ENCODE data around the gene MEX3D.

MEX3D gene

DNA sequence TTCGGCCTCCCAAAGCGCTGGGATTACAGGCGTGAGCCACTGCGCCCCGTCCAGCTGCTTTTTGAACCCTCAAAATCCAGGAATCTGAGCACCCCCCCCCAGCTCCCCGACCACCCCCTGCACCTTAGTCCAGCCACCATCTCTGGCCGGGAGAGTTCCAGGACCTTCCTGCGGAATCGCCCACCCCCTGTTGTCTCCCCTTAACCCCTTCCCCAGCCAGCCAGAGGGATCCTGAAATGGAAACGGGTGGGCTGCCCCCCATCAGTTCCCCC lies 25.3 kb upstream of the MEX3D start:
- no peak for DNase-seq (ENCODE audit: low read depth in 2 of 2)

DNA sequence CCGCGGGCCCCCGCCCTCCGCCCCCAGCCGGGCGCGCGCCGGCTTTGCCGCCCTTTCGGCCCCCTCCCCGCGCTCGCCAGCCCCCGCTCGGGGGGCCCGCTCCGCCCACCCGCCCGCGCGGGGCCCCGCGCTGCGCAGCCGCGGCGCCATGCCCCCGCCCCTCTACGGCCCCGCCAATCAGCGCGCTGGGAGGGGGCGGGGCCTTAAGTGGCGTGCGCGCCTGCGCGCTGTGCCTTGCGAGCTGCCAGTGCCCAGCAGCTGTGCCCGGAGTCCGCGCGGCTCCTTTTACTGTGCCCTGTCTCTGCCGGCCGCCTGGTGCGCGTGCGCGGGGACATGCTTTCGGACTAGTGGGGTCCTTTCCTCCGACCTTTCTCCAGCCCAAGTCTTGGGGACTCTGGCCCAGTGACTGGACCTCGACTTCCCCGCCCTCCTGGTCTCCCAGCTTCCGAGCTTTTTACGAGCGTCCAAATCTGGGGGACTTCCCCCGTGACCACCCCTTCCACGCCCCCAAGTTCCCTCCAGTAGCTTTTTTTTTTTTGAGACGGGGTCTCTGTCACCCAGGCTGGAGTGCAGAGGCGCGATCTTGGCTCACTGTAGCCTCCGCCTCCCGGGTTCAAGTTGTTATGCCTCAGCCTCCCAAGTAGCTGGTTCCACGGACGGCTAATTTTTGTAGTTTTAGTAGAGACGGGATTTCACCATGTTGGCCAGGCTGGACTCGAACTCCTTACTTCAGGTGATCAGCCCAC lies 24.8 kb upstream of the MEX3D start, which contains the start of gene MBD3:
Gene MBD3, minus strand, starts transcription at position 111 of the 746 bp plus-strand sequence. CDS start 234 bp downstream, outside the sequence.
- peak; percentile 81 to 84 for DNase-seq (ENCODE audit: low read depth in 2 of 2)

GRCh38 chr19:1592024-1592754 lies 24.1 kb upstream of the MEX3D start:
- DNase-seq (ENCODE audit: low read depth in 2 of 2) = peak; percentile 74 to 79

GRCh38 chr19:1591421-1592023 lies 23.4 kb upstream of the MEX3D start:
- DNase-seq (ENCODE audit: low read depth in 2 of 2) = no peak

GRCh38 chr19:1590641-1591397 lies 22.7 kb upstream of the MEX3D start:
- DNase-seq (ENCODE audit: low read depth in 2 of 2) = no peak

GRCh38 chr19:1587872-1588271 lies 19.7 kb upstream of the MEX3D start:
- DNase-seq (ENCODE audit: low read depth in 2 of 2) = no peak

- no peak for DNase-seq (ENCODE audit: low read depth in 2 of 2)
These were observed 17.1 kb upstream of the MEX3D start for GRCh38 chr19:1585243-1585580.

- no peak for DNase-seq (ENCODE audit: low read depth in 2 of 2)
These were observed 16.5 kb upstream of the MEX3D start for GRCh38 chr19:1584500-1585242.

DNA sequence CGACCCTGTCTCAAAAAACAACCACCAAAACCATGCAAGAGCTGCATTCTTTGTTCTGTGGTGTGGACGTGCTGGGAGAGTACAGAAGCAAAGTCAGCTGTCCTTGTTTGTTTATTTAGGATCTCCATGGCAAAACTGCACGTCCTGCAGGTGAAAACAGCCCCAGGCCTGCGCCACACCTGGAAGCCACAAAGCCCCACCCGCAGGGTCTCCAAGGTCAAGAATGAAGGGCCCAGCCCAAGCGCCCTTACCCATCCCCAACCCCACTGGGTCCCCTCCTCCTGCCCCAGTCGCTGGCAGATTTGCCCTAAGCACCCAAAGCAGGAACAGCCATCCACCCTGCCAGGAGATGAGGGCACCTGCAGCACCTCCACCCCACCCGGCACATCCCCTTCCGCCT lies 14.1 kb upstream of the MEX3D start:
- DNase-seq (ENCODE audit: low read depth in 2 of 2) = no peak

DNA sequence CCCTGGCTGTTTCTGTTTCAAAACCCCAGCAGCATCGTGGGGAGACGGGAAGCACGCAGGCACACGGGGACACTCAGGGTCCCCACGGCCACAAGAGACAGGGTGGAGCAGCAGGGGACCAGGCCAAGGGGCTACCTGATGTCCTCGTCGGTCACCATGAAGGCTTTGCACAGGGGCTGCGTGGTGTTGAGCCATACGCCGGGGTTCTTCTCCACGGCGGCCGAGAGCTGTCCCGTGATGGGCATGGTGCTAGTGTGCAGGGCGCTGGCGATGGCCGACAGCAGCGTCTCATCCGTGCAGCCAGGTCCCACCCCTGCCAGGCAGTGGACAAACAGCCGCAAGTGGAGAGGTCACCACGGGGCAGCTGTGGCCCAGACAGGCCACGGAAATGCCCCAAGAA lies 12.8 kb upstream of the MEX3D start:
- DNase-seq (ENCODE audit: low read depth in 2 of 2) = no peak

GRCh38 chr19:1580382-1580781 lies 12.3 kb upstream of the MEX3D start:
- DNase-seq (ENCODE audit: low read depth in 2 of 2) = no peak

- DNase-seq (ENCODE audit: low read depth in 2 of 2) = no peak
These were observed 11.1 kb upstream of the MEX3D start for GRCh38 chr19:1579222-1579621.

DNA sequence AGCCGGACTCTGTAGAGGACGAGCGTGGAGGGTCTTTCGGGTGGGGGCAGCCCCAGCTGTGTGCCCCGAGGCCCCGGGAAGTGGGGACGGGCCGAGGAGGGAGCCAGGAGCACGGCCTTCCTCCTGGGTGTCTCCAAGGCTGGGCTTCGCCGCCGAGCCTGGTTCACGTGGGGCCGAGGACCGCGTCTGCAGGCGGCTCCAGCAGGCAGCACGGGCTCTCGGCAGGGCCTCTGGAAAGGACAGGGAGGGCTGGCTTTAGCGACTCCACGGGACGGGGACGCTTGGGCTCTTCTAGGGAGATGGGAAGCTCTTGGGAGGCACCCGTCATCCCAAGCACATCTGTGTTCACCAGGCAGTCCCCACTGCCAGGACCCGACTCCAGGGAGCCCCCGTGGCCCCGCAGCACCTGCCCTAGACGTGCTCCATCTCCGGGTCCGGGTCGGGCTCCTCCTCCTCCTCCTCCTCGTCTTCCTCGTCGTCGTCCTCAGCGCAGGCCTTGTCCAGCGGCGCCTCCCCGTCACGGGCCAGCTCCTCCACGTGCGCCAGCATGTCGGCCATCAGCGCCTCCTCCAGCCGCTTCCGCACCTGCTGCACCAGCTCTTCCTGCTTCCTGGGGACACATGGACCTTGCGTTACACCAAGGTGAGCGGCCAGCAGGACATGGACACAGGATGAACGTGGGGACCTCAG lies 9.9 kb upstream of the MEX3D start:
- DNase-seq (ENCODE audit: low read depth in 2 of 2) = no peak

DNA sequence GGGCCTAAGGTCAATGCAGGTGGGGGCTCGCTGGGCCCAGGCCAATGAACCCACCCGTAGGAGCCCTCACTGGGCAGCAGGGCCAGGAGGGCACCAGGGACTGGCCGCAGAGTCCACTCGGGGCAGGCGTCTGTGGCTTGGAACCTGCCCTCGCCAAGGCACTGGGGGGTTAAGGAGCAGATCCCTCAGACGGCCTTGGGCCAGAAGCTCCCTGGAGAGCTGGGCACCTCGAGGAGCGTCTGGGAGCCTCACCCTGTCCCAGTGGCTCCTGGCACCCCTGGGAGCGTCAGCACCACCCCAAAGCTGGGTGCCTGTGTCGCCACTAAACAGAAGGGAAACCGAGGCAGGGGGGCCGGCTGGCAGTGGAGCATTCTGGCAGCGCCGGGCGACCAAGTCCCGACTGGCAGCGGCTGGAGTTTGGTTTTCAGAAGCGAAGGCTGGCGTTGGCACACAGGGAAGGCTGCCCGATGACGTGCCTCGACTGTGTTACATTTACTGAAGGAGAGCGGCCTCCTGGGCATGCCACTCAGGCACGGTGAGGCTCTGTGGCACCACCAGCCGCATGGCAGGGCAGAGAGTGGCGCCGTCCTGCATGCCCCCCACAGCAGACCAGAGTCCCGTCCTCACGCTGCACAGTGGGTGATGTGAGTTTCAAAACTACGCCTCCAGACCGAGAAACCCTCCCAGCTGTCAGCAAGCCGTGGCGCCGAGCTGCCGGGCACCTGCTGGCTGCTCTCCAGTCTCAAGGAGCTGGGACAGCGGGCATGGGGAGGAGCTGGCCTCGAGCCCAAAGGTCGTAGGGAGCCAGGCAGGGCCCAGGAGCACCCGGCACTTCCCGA lies 9.2 kb upstream of the MEX3D start:
- DNase-seq (ENCODE audit: low read depth in 2 of 2) = no peak

GRCh38 chr19:1576242-1577089 lies 8.3 kb upstream of the MEX3D start:
- no peak for DNase-seq (ENCODE audit: low read depth in 2 of 2)

- no peak for DNase-seq (ENCODE audit: low read depth in 2 of 2)
These were observed 7.5 kb upstream of the MEX3D start for GRCh38 chr19:1575323-1576241.

GRCh38 chr19:1574354-1575136 lies 6.4 kb upstream of the MEX3D start:
- no peak for DNase-seq (ENCODE audit: low read depth in 2 of 2)
